ENCODE measurements around the gene ZNF837. TPM values are rescaled to one million over a fixed set of nuclear protein-coding genes. Genes with fewer than 3 reads are reported as not detected.
"Not testable (repeated sequence)": the region's sequence is repeated elsewhere in the genome, so short reads cannot be mapped to it uniquely, and the experiment has no call there.

Gene ZNF837
- 0.54 TPM for total RNA-seq
- long read RNA-seq, partial matches to known transcripts = 0 of 1 reads
- long read RNA-seq, other reads (novel, unspliced or antisense) = 1 of 1 reads

DNA sequence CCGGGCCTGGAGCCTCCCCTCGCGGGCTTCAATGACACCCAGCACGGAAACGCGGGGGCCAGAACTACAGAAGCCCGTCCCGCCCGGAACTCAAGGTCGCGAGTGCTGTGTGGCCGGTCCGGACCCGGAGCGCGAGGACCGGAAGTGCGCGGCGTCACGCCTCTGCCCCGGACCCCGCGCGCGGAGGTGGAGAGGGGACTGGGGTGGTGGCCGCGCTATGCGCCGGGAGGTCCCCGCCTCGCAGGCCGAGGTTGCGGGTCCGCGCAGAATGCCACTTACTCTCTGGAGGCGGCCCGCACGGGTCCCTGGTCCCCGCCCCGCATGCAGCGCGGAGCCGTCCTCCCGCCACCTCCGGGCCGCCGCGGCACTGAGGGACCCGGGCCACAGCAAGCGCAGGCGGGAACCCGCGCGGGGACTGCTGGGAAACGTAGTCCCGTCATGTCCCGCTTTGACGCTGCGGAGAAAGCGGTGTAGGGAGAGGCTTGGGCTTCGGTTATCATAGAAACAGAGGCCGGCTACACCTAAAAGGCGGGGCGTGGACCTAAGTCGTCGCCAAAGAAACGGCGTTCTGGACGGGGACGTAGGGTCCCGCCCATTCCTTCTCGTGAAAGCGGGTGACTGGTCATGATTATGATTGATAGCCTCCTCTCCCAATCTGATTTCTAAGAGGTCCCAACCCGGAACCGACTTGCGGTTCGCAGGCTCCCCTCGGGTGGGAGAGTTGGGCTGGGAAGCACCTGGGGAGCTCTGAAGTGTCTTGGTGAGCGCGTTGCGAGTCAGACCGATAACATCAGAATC lies at the start of gene ZNF837:
Gene ZNF837 (minus strand): TSS at position 369 of the 798 bp plus-strand sequence. CDS start 11,698 bp downstream, outside the sequence.
- intact Hi-C loops (cut with DNase I) = loop anchor here (2.0 kb wide), 1 partner anchor 76 kb away; the partner anchor contains the start of gene ERVK3-1

DNA sequence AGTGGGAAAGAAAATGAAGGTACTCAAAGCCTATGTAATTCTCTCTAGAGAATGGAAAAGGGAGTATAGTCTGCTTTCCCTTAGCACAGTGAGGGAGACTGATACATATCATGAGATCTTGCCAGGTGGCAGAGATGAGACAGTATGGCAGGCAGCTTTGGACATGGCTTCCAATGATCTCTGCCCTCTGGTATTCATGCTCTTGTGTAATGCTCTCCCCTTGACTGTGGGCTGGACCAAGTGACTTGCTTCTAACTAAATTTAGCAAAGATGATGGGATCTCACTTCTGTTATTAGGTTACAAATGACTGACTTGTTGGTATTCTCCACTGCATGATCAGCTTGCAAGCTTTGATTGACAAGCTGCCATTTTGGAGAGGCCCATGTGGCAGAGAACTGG lies 48.9 kb upstream of the ZNF837 start:
- DNase-seq (ENCODE audit: low spot score) = no peak

More for the DNA sequence above, at the start of gene ZNF837:
- DNase-seq (ENCODE audit: low spot score) = peak; percentile 99

DNA sequence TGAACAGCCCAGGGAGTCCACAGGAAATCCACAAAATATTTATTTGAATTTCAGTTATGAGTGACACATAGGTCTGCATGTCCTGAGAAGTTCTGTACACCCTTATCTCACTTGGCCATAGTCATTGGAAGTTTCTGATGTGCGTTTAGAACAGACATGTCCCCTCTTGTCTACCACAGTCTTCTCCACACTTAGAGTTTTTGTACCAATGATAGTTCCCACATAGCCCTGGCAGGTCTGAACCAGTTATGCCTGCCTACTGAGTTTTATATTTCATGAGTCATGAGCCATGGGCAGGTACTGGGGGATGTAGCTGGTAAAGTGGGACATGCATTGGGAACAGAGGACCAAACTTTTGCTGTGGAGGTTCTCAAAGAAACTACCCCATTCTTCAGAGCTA lies 47.8 kb upstream of the ZNF837 start:
- intact Hi-C loops (cut with DNase I) = no loop called here
- DNase-seq (ENCODE audit: low spot score) = no peak

More for the DNA sequence above, 48.9 kb upstream of the ZNF837 start:
- intact Hi-C loops (cut with DNase I) = no loop called here

DNA sequence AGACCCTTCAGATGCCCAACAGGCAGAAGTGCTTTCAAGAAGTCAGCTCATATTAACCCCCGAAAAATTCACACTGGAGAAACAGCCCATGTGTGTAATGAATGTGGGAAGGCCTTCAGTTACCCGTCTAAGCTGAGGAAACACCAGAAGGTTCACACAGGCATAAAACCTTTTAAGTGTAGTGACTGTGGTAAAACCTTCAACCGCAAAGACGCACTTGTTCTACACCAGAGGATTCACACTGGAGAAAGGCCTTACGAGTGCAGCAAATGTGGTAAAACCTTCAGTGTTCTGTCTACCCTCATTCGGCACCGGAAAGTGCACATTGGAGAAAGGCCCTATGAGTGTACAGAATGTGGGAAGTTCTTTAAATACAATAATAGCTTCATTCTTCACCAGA lies 36.2 kb upstream of the ZNF837 start:
- DNase-seq (ENCODE audit: low spot score) = no peak
- intact Hi-C loops (cut with DNase I) = no loop called here

DNA sequence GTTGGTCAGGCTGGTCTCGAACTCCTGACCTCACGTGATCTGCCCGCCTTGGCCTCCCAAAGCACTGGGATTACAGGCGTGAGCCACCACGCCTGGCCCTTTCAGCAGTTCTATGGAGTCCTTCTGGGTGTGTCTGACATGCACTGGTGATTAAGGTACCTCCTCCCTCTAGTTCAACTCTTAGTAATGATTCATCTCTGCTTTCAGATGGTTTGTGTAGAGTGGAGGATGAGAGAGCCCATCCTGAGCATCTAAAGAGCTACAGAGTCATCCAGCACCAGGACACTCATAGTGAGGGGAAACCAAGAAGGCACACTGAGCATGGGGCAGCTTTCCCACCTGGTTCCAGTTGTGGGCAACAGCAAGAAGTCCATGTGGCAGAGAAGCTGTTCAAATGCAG lies 35.8 kb upstream of the ZNF837 start:
- no peak for DNase-seq (ENCODE audit: low spot score)
- intact Hi-C loops (cut with DNase I) = no loop called here

DNA sequence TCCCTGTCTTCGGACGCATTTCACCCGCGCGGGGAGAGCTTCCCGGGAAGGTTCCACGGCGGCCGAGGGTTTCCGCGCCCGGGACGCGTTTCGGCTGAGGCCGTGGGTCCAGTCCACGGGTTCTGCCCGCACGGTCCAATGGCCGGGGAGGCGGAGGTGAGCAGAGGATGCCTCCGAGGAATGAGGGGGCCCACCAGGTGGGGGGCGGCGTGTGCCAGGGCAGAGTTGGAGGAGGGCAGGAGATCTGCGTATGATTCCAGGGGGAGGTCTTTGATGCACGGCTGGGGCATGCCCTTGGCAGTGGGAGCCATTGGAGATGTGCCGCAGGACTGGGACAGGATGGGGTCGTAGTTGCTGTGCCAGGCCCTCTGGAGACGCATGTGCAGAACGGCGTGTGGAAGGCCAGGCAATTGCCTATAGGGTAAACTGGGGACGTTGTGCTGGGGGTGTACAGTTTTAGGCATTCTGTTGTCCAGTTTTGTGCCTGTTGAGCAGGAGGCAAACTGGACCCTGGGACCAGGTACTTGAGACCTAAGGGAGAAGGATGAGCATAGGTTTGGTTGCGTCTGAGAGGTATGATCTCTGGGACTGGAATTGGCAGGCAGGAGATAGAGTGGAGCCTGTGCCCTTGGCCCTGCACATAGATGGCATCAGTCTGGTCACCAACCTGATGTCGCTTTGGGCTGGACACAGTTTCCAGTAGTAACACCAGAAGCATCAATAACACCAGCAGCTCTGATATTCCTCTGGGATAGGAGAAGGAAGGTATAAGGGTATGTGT lies 28.4 kb upstream of the ZNF837 start:
- intact Hi-C loops (cut with DNase I) = no loop called here
- DNase-seq (ENCODE audit: low spot score) = no peak

DNA sequence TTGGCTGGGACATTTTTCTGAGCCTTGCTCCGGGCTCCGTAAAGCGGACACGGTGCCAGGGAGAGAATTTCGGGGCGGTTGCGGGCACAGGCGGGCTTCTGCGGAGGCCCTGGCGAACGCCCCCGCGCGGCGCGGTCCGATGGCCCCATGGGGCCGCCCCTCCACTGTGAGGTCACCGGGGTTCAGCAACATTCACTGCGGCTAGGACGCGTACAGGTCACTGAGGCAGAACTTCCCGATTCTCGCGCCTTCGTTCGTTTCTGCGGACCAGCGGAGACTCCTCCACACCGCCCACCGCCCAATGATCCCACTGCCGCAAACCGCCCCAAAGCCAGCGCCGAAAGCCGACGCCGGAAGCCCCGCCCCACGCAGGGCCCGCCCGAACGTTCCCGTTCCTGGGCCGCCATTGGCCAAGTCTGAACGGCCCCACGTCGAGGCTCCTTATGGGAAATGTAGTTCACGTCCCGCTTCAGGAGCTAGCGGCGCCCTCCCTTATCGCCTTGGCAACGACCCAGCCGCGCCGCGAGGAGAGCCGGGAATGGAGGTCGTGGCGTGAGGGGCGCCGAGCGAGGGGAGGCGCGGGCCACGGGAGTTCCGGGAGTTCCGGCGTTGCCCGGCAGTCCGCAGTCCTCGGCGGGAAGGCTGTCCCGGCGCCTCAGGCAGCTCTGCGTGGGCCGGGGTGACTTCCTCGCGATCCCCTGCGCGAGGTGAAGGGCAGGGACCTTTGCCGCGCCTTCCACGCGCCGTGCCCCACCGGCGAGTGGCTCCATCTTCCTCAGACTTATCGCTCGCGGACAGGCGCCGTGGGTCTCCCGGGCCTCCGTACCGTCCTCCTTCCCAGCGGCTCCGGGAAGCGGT lies 27.6 kb upstream of the ZNF837 start, which contains the start of gene ZNF584:
Gene ZNF584 (plus strand): TSS at position 498 of the 858 bp plus-strand sequence. CDS start 499 bp downstream, outside the sequence.
- DNase-seq (ENCODE audit: low spot score) = peak; percentile 98
- intact Hi-C loops (cut with DNase I) = loop anchor here (1.0 kb wide), 1 partner anchor 32 kb away; the partner anchor contains the start of gene ZNF132

DNA sequence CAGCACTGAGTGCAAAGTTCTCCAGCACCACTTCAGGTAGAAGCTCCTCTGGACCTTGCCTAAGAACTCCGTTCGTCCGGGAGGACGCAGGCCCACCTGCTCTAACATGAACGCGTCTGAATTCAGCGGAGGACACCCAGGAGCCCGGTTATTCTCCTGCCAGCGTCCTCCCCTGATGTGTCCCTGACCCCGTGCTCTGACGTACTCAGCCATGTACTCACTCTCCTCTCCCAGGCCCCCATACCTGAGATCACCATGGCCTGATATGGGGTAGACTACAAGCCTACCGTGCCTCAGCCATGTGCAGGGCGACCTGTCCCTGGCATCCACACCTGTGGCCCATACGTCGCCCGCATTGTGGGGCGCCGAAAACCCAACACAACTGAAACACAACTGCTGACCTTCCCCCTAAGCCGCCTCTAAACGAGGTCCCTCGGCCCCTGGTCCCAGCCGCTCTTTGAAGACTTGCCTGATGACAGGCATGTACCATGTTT lies 26.9 kb upstream of the ZNF837 start:
- intact Hi-C loops (cut with DNase I) = loop anchor here (1.0 kb wide), 1 partner anchor 33 kb away; the partner anchor contains the start of gene ZNF132
- no peak for DNase-seq (ENCODE audit: low spot score)

DNA sequence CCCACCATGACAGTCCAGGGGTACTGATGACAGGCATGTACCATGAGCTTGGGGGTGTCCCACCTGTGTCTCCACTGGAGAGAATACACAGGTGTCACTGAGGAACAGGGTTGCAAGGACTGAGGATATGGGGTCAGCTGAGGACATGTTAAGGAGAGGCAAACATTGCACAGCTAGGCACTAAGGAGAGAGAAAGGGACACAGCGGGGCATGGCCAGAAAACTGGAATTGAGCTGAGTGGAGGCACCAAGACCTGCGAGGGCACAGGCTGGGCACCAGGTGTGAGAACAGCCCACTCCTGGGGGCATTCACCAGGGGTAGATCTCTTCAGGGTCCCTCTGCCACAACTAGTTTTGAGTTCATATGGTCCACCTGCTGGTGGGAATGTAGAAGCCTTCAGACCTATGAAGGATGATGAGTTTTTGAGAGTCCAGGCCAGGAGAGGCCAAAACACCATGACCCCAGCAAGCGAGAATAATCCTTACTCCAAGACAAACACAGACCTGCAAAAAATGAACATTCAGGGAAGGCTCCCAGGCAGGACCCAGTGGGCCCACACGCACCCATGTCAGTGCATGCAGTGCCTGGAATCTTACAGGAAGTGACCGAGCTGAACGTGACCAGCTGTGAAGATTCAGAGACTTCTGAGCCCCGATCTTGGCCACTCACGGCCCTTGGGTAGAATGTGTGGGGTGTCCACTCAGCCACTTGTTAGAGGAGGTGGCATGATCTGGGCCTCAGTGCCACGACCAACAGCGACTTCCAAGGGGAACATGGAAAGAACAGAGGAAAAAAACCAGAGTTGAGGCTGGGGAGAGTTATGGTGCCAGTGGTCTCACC lies 26.2 kb upstream of the ZNF837 start:
- intact Hi-C loops (cut with DNase I) = no loop called here
- DNase-seq (ENCODE audit: low spot score) = no peak

DNA sequence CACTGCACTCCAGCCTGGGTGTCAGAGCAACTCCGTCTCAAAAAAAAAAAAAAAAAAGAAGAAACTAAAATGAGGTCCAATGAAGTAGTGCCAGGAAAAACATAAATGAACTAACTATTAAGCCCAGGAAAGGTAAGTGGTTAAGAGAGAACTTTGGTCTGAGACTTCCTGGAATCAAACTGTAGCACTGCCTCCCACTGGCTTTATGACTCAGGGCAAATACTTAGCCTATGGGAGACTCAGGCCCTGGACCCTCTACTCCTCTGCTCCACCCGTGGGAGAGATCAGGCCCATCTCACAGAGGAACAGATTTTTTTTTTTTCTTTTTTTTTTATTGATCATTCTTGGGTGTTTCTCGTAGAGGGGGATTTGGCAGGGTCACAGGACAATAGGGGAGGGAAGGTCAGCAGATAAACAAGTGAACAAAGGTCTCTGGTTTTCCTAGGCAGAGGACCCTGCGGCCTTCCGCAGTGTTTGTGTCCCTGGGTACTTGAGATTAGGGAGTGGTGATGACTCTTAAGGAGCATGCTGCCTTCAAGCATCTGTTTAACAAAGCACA lies 23.2 kb upstream of the ZNF837 start:
- DNase-seq (ENCODE audit: low spot score); intact Hi-C loops (cut with DNase I): not testable (repeated sequence)

DNA sequence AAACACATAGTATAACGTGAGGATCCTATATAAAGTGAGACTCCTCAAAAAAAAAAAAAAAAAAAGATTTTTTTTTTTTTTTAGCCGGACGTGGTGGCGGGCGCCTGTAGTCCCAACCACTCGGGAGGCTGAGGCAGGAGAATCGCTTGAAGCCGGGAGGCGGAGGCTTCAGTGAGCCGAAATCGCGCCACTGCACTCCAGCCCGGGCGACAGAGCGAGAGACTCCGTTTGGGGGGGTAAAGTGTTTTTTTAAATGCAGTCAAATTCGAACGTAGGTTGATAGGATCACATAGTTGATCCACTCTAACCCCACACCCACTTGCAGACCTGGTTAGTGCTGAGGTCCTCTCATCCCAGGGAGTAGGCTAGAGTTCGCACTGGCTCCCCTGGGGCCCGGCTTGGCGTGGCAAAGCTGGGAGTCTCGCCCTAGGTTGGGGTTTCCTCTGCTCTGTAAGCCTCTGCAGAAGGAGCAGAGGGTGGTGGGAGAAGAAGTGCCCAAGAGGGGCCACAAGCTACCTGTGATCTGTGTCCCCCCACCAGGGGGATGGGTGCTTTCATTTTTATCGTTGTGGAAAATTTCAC lies 21.1 kb upstream of the ZNF837 start:
- intact Hi-C loops (cut with DNase I) = no loop called here
- DNase-seq (ENCODE audit: low spot score) = peak; percentile 26

DNA sequence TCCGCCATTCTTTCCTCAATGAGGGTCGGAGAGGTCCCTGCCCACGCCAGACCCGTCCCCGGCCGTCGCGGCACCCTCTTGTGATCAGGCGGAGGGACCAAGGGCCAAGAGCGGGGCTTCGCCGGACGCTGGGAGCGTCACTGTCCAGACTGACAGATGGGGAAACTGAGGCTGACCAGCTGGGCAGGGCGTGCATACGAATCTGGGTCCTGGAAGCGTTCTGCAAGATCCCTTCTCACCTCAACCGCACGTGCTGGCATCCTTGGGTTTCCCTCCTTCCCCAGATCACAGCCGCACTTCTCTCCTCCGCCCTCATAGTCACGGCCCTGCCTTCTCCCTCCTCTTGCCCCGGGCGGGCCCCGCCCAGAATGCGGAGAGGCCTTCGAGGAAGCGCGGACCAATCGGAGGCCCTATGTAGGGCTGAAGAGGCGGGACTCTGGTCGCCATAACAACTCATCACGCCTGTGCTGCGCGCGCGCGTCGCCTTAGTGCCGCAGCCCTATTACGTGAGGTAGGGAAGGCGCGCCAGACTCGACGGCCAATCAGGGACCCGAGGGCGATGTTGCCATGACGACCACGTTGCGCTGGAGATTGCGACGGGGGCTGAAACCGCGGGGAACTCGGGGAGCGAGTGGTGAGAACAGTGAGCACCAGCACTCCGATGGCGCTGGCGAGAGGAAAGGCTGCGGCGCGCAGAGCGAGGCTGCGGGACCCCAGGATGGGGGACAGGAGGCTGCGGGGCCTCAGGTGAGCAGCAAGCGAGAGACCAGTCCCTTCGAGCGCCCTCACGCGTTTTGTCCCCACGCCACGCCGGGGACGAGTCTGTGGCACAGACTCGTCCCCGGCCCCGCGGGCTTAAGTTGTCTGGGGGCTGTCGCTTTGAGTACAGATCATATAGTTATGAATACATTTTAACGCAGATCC lies 20.3 kb upstream of the ZNF837 start:
- intact Hi-C loops (cut with DNase I) = no loop called here
- DNase-seq (ENCODE audit: low spot score) = peak; percentile 98

DNA sequence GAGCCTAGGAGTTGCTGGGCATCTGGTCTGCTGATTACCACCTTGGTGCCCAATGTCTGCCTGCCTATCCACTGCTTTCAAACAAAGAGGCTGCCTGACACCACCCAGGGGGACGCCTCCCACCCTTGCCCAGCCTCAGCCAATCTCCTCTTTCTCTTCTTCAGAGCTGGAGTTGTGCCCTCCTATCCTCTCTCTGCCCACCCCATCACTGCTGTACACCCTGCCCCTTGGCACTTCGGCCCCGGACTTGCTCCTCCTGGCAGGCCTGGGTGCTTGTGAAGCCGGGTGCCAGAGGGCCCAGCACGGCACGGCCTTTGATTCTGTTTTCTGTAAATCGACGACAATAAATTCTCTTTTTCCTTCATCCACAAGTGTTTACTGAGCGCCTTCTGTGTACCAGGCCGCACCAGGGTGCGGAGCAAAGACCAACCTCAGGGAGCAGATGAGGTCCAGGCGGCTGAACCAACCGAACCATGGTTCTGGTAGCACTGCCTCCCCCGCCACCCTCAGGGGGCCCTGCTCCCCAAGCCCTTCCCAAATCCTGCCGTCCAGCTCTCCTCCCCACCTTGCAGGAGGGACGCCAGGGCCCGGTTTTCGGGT lies 19.6 kb upstream of the ZNF837 start:
- no peak for DNase-seq (ENCODE audit: low spot score)
- intact Hi-C loops (cut with DNase I) = no loop called here

DNA sequence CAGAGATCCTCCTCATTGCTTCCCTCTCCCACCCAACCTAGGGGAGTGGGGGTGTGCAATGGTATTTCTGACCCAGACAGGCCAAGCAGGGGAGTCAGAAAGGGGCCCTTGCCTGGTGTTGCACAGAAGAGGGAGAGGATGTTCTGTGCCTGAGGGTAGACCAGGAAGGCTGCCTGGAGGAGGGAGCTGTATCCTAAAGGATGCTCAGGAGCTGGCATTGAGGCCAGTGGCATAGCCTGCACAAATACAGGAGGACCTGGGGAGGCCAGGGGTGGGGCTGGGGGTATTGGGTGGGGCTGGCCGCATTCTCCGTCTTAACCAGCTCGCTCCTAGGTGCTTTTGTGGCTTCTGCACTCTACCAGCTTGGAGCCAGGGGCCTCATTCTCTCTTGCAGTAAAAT lies 19.1 kb upstream of the ZNF837 start:
- intact Hi-C loops (cut with DNase I) = no loop called here
- DNase-seq (ENCODE audit: low spot score) = no peak

DNA sequence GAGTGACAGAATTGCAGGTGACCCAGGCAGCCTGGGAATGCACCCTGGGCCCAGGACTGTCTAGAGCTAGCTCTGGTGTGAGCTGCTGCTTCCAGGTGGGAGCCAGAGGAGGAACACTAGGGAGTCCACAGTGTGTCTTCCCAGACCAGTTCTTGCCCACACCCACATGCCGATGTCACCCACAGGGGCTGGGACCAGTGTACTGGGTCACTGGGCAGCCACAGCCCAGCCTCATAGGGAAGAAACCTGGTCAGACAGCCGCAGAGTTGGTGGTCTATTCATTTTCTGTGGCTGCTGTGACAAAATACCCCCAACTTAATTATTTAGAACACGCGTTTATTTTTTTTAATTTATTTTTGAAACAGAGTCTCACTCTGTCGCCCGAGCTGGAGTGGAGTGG lies 17.7 kb upstream of the ZNF837 start:
- intact Hi-C loops (cut with DNase I) = no loop called here
- no peak for DNase-seq (ENCODE audit: low spot score)

DNA sequence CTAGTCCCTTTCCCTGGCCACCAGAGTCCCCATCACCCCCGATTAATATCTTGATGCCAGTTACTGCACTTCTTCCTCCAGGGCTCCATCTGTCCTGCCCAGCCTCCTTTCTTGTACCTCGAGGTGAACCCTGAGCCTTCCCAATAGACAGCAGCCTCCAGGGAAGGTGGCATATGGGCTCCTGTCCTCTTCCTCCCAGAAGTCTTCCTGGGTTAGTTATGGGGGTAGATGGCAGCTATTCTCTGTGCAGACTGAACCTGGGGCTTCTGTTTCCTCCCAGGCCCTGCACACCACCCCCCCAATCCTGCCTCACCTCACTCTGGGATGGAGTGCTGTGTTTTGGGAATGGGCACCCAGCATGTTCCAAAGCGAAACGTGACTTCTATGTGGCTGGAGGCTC lies 17.3 kb upstream of the ZNF837 start:
- intact Hi-C loops (cut with DNase I) = no loop called here
- DNase-seq (ENCODE audit: low spot score) = no peak

Data from cardiac septum (tissue), 1 donor.